ENCODE measurements around the gene LDHAL6B.

LDHAL6B gene

GRCh38 chr15:59199626-59200465 lies 6.8 kb upstream of the LDHAL6B start:
- H3K4me3 ChIP-seq (ENCODE audit: low read depth, low read length), result no peak overlapping the region
- TF ChIP-seq, protein P1, sequence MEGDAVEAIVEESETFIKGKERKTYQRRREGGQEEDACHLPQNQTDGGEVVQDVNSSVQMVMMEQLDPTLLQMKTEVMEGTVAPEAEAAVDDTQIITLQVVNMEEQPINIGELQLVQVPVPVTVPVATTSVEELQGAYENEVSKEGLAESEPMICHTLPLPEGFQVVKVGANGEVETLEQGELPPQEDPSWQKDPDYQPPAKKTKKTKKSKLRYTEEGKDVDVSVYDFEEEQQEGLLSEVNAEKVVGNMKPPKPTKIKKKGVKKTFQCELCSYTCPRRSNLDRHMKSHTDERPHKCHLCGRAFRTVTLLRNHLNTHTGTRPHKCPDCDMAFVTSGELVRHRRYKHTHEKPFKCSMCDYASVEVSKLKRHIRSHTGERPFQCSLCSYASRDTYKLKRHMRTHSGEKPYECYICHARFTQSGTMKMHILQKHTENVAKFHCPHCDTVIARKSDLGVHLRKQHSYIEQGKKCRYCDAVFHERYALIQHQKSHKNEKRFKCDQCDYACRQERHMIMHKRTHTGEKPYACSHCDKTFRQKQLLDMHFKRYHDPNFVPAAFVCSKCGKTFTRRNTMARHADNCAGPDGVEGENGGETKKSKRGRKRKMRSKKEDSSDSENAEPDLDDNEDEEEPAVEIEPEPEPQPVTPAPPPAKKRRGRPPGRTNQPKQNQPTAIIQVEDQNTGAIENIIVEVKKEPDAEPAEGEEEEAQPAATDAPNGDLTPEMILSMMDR (IDR thresholded peaks at IDR 0.05; ENCODE audit: low read depth, low read length, missing control alignments), result no peak
- in situ Hi-C loops (cut with HindIII; ENCODE audit: low sequenced_read_pairs), result no loop called here
- DNase-seq (ENCODE audit: low read depth), result no peak

GRCh38 chr15:59200560-59200959 lies 6.1 kb upstream of the LDHAL6B start:
- in situ Hi-C loops (cut with HindIII; ENCODE audit: low sequenced_read_pairs), result no loop called here
- TF ChIP-seq, protein P1 (IDR thresholded peaks at IDR 0.05; ENCODE audit: low read depth, low read length, missing control alignments), result no peak
- H3K4me3 ChIP-seq (ENCODE audit: low read depth, low read length), result no peak overlapping the region
- DNase-seq (ENCODE audit: low read depth), result no peak

DNA sequence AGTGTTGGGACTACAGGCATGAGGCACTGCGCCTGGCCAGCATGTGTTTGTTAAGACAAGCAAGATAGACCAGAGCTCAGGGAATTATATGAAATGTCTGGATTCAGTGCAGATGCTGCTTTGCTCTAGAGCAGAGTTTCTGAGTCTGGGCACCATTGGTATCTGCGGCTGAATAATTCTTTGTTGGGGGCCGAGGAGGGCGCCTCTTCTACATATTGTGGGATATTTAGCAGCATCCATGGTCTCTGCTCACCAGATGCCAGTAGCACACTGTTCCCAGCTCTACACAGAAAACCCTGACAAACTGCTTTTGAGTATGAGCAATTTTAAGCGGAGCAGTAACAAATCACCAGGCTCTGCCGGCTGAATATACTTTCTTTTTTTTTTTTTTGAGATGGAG lies 3.6 kb upstream of the LDHAL6B start:
- DNase-seq (ENCODE audit: low read depth), result no peak
- in situ Hi-C loops (cut with HindIII; ENCODE audit: low sequenced_read_pairs), result no loop called here
- H3K4me3 ChIP-seq (ENCODE audit: low read depth, low read length), result no peak overlapping the region
- TF ChIP-seq, protein P1 (IDR thresholded peaks at IDR 0.05; ENCODE audit: low read depth, low read length, missing control alignments), result no peak

- in situ Hi-C loops (cut with HindIII; ENCODE audit: low sequenced_read_pairs), result no loop called here
- H3K4me3 ChIP-seq (ENCODE audit: low read depth, low read length), result no peak overlapping the region
- DNase-seq (ENCODE audit: low read depth), result no peak
- TF ChIP-seq, protein P1 (IDR thresholded peaks at IDR 0.05; ENCODE audit: low read depth, low read length, missing control alignments), result no peak
These were observed 3.0 kb upstream of the LDHAL6B start for GRCh38 chr15:59203657-59204056.

GRCh38 chr15:59205839-59206622 lies 612 bp upstream of the LDHAL6B start:
- H3K4me3 ChIP-seq (ENCODE audit: low read depth, low read length), result no peak overlapping the region
- DNase-seq (ENCODE audit: low read depth), result no peak
- in situ Hi-C loops (cut with HindIII; ENCODE audit: low sequenced_read_pairs), result no loop called here
- TF ChIP-seq, protein P1 (IDR thresholded peaks at IDR 0.05; ENCODE audit: low read depth, low read length, missing control alignments), result no peak

DNA sequence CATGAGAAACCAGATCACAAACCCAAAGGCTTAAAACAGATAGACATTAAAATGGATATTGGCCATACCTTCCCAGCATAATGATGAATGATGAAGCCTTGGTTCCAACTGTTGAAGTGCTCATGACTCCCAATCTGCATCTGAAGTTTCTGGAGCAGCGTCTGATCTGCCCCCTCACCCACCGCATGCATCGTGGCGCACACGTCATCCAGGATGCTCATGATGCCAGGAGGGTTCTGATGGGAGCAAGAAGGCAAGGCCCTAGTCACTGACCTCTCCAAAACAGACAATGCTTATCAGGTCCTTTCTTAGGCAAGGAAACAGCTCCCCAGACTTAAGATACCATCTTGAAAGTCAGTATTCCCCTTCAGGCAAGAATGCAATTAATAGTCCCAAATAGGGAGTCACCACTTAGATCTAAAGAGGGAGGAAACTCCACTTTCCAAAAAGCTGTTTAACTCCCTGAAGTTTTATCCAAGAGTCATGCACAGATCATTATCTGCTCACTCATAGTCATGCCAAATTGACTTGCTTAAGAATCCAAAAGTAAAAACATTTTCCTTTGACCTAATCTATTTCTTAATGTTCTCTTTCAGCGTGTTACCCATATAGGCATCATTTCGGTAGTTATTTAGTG lies 2.1 kb downstream of the LDHAL6B start:
- in situ Hi-C loops (cut with HindIII; ENCODE audit: low sequenced_read_pairs), result no loop called here
- no peak overlapping the region for H3K4me3 ChIP-seq (ENCODE audit: low read depth, low read length)
- TF ChIP-seq, protein P1 (IDR thresholded peaks at IDR 0.05; ENCODE audit: low read depth, low read length, missing control alignments), result no peak
- no peak for DNase-seq (ENCODE audit: low read depth)
